ENCODE measurements around the gene RASL11A.

GRCh38 chr13:27310946-27311345, 40.3 kb downstream of the RASL11A start:
- TF ChIP-seq POLR2AphosphoS5 (IDR thresholded peaks at IDR 0.05; ENCODE audit: low read depth, low read length) (no peak), POLR2A (IDR thresholded peaks at IDR 0.05; ENCODE audit: low read depth, low read length) (no peak)

Data from GM12891 (cell line).